ENCODE results near the gene SGK1. TPM values are rescaled to one million over a fixed set of nuclear protein-coding genes. Genes with fewer than 3 reads are reported as not detected.
"Not testable (repeated sequence)": the region's sequence is repeated elsewhere in the genome, so short reads cannot be mapped to it uniquely, and the experiment has no call there.

The SGK1 gene
- total RNA-seq, 1 donor from 2014 or later, result 91.0 TPM

DNA sequence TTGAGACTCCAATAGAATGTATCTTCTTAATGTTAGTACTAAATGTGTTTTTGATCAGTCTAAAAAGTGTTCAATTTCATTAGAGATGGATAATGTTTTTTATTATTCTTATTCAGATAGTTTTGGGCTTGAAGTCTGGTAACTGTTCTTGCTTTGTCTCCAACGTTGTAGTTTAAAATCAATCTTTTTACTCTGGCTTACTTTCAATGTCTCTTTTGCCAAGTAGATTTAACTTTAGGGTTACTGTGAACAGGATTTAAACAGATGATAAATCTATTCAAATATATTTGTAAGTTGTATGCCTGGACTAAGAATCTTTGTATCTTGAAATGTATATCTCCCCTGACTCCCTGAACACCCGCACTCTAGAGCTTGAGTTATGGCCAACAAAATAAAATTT, 51.1 kb downstream of the SGK1 start:
- TF ChIP-seq, protein P1, sequence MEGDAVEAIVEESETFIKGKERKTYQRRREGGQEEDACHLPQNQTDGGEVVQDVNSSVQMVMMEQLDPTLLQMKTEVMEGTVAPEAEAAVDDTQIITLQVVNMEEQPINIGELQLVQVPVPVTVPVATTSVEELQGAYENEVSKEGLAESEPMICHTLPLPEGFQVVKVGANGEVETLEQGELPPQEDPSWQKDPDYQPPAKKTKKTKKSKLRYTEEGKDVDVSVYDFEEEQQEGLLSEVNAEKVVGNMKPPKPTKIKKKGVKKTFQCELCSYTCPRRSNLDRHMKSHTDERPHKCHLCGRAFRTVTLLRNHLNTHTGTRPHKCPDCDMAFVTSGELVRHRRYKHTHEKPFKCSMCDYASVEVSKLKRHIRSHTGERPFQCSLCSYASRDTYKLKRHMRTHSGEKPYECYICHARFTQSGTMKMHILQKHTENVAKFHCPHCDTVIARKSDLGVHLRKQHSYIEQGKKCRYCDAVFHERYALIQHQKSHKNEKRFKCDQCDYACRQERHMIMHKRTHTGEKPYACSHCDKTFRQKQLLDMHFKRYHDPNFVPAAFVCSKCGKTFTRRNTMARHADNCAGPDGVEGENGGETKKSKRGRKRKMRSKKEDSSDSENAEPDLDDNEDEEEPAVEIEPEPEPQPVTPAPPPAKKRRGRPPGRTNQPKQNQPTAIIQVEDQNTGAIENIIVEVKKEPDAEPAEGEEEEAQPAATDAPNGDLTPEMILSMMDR (IDR thresholded peaks at IDR 0.05), result no peak
- Mint-ChIP-seq H3K9me3 (ENCODE audit: low read depth) (no peaks in the 10 kb centered on the region), H3K36me3 (ENCODE audit: low read depth) (no peaks in the 10 kb centered on the region), H3K27me3 (ENCODE audit: low read depth) (no peaks in the 10 kb centered on the region), H3K27ac (ENCODE audit: unreplicated experiment) (no peak overlapping the region), H3K4me3 (ENCODE audit: unreplicated experiment) (no peak overlapping the region), H3K4me1 (ENCODE audit: low read depth) (peaks cover 4% of the 10 kb centered on the region)
- DNase-seq (ENCODE audit: low spot score), result no peak

DNA sequence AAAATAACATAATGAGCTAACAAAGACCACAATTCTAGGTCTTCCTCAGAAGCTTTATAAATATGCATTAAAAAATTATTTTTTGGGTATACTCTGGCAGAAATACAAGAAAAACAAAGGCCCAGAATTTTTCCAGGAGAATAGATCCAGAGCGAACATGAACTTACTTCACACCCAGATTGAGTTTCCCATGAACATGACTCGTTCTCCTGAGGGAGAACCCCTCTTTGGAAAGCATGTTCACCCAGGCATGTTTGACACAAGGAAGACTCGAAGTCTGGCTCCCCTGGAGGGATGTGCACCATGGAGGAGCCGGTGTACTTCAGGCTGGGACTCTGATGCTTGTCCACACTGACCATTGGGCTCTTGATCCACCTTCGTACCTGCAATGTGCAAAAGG, 56.1 kb downstream of the SGK1 start:
- Mint-ChIP-seq H3K9me3 (ENCODE audit: low read depth) (no peaks in the 10 kb centered on the region), H3K27me3 (ENCODE audit: low read depth) (no peaks in the 10 kb centered on the region), H3K36me3 (ENCODE audit: low read depth) (no peaks in the 10 kb centered on the region), H3K4me1 (ENCODE audit: low read depth) (peaks cover 11% of the 10 kb centered on the region), H3K27ac (ENCODE audit: unreplicated experiment) (no peak overlapping the region), H3K4me3 (ENCODE audit: unreplicated experiment) (no peak overlapping the region)
- TF ChIP-seq, protein P1 (IDR thresholded peaks at IDR 0.05), result no peak
- no peak for DNase-seq (ENCODE audit: low spot score)

DNA sequence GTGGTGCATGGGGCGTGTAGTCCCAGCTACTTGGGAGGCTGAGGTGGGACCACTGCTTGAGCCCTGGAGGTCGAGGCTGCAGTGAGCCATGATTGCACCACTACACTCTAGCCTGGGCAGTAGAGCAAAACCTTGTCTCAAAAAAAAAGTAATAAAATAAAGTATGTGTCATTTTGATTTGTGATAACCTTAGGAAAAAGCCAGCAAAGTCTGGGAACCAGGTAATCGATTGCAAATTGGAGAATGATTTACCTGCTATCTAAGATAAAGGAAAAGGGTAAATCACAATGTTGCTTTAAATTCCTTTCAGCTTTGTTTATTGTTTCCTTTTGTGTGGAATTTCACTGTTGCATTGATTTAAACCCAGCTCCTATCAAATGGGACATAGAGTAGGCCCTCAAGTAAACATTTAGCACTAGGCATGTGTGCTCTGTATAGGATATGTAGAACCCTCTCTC, 59.0 kb downstream of the SGK1 start:
- no peaks in the 10 kb centered on the region for H3K9me3 Mint-ChIP-seq (ENCODE audit: low read depth)
- H3K4me3 Mint-ChIP-seq (ENCODE audit: unreplicated experiment), result no peak overlapping the region
- no peaks in the 10 kb centered on the region for H3K27me3 Mint-ChIP-seq (ENCODE audit: low read depth)
- H3K4me1 Mint-ChIP-seq (ENCODE audit: low read depth), result peaks cover 13% of the 10 kb centered on the region
- TF ChIP-seq, protein P1 (IDR thresholded peaks at IDR 0.05), result no peak
- no peaks in the 10 kb centered on the region for H3K36me3 Mint-ChIP-seq (ENCODE audit: low read depth)
- no peak for DNase-seq (ENCODE audit: low spot score)
- H3K27ac Mint-ChIP-seq (ENCODE audit: unreplicated experiment), result no peak overlapping the region

DNA sequence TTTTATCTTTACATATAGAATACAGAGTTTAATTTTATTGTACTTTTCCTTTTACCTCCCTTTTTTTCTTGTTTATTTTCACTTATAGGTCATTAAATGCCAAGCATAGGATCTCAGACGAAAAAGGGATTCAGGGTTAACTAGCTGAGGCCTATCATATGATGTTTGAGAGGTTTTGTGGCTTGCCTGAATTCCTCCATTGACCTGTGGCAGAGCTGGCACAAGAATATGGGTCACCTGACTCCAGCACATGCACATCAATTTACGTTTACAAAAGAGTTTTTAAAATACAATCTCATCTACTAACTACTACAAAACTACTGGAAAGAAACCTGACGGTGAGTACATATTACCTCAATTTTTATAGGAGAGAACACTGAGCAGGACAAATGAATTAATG, 60.4 kb downstream of the SGK1 start:
- Mint-ChIP-seq H3K27me3 (ENCODE audit: low read depth) (no peaks in the 10 kb centered on the region), H3K9me3 (ENCODE audit: low read depth) (no peaks in the 10 kb centered on the region), H3K27ac (ENCODE audit: unreplicated experiment) (no peak overlapping the region), H3K4me1 (ENCODE audit: low read depth) (peaks cover 17% of the 10 kb centered on the region), H3K36me3 (ENCODE audit: low read depth) (no peaks in the 10 kb centered on the region), H3K4me3 (ENCODE audit: unreplicated experiment) (no peak overlapping the region)
- TF ChIP-seq, protein P1 (IDR thresholded peaks at IDR 0.05), result no peak
- no peak for DNase-seq (ENCODE audit: low spot score)

DNA sequence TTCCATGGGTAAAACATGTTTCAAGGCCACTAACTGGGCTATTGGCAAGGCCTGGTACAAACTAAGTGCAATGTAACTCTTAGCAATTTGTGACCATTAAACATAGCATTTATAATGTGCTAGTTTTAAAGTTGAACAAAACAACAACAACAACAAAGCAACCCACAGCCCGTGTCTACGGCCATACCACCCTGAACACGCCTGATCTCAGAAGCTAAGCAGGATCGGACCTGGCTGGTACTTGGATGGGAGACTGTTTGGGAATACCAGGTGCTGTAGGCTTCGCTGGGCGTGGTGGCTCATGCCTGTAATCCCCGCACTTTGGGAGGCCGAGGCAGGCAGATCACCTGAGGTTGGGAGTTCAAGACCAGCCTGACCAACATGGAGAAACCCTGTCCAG, 61.0 kb downstream of the SGK1 start:
- no peaks in the 10 kb centered on the region for H3K36me3 Mint-ChIP-seq (ENCODE audit: low read depth)
- H3K27me3 Mint-ChIP-seq (ENCODE audit: low read depth), result no peaks in the 10 kb centered on the region
- no peak overlapping the region for H3K4me3 Mint-ChIP-seq (ENCODE audit: unreplicated experiment)
- DNase-seq (ENCODE audit: low spot score), result no peak
- no peak overlapping the region for H3K27ac Mint-ChIP-seq (ENCODE audit: unreplicated experiment)
- TF ChIP-seq, protein P1 (IDR thresholded peaks at IDR 0.05), result no peak
- H3K4me1 Mint-ChIP-seq (ENCODE audit: low read depth), result peaks cover 14% of the 10 kb centered on the region
- H3K9me3 Mint-ChIP-seq (ENCODE audit: low read depth), result no peaks in the 10 kb centered on the region

DNA sequence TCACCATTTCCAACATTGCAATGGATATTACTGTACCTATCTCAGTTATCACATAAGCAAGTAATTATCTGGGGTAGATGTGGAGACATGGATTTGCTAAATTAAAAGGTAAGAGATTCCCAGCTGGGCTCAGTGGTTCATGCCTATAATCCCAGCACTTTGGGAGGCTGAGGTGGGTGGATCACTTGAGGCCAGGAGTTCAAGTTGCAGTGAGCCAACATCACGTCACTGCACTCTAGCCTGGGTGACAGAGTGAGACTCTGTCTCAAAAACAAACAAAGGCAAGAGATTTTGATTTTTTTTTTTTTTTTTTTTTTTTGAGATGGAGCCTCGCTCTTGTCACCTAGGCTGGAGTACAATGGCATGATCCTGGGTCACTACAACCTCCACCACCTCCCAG, 62.6 kb downstream of the SGK1 start:
- not testable (repeated sequence) for H3K4me3 Mint-ChIP-seq (ENCODE audit: unreplicated experiment); DNase-seq (ENCODE audit: low spot score); H3K36me3 Mint-ChIP-seq (ENCODE audit: low read depth); H3K27me3 Mint-ChIP-seq (ENCODE audit: low read depth); H3K9me3 Mint-ChIP-seq (ENCODE audit: low read depth); H3K4me1 Mint-ChIP-seq (ENCODE audit: low read depth); H3K27ac Mint-ChIP-seq (ENCODE audit: unreplicated experiment)
